ENCODE measurements around the gene CETN3. TPM values are rescaled to one million over a fixed set of nuclear protein-coding genes. Genes with fewer than 3 reads are reported as not detected.

Gene CETN3
- polyA plus RNA-seq (2013, experiment 1 of 2) = 13.4 TPM
- 15.6 TPM for polyA plus RNA-seq (2013, experiment 2 of 2)

GRCh38 chr5:90409318-90410177 is at the start of gene CETN3:
Gene CETN3 (minus strand): TSS chr5:90409756. CDS start chr5:90409661, 95 bp downstream.
- Histone ChIP-seq H3K9ac (ENCODE audit: low read length) (peak within 1 kb of the TSS; percentile 99), H2AK5ac (ENCODE audit: low read length, severe bottlenecking) (no peak within 1 kb of the TSS), H3K4me3 (ENCODE audit: insufficient read depth in 1 of 2, low read depth in 1 of 2, low read length in 2 of 2) (peak within 1 kb of the TSS; percentile 85 to 98), H3K4me1 (ENCODE audit: control insufficient read depth, insufficient read depth, low read depth, low read length) (no peaks in the 10 kb centered on the region), H2BK15ac (ENCODE audit: low read depth, poor library complexity, severe bottlenecking) (no peak within 1 kb of the TSS), H2BK12ac (ENCODE audit: low read length in 2 of 2) (peak within 1 kb of the TSS in 1 of 2 experiments; percentile 71), H4K91ac (ENCODE audit: low read length) (peak within 1 kb of the TSS; percentile 92), H3K27ac (ENCODE audit: low read length, poor library complexity, severe bottlenecking) (peak within 1 kb of the TSS; percentile 99), H2BK120ac (ENCODE audit: low read depth, low read length) (no peak within 1 kb of the TSS), H3K18ac (ENCODE audit: low read depth in 1 of 2, low read length in 2 of 2) (peak within 1 kb of the TSS; percentile 97 to 100), H2AFZ (ENCODE audit: low read depth, low read length) (peak within 1 kb of the TSS; percentile 85), H3K14ac (ENCODE audit: low read length in 2 of 2) (peak within 1 kb of the TSS in 1 of 2 experiments; percentile 97), H3K9me3 (ENCODE audit: control insufficient read depth, low read length) (no peaks in the 10 kb centered on the region), H3K79me1 (replicated peaks; ENCODE audit: low read length, poor library complexity, severe bottlenecking) (peaks cover 2% of the 10 kb centered on the region), H3K4me2 (ENCODE audit: low read length, poor library complexity, severe bottlenecking) (peak within 1 kb of the TSS; percentile 92), H3K27me3 (ENCODE audit: control insufficient read depth in 1 of 2, insufficient read depth in 1 of 2, low read length in 2 of 2) (no peaks in the 10 kb centered on the region), H3K36me3 (ENCODE audit: control insufficient read depth in 1 of 2, insufficient read depth in 2 of 2, low read depth in 1 of 2, low read length in 2 of 2) (peaks cover 0 to 15% of the 10 kb centered on the region in 2 experiments), H3K23ac (ENCODE audit: low read length in 2 of 2) (peak within 1 kb of the TSS in 1 of 2 experiments; percentile 96), H2BK5ac (ENCODE audit: low read depth, low read length, poor library complexity, severe bottlenecking) (peak within 1 kb of the TSS; percentile 91), H3K4ac (ENCODE audit: low read depth in 1 of 2, low read length in 2 of 2) (peak within 1 kb of the TSS; percentile 75 to 98), H4K8ac (ENCODE audit: low read length) (peak within 1 kb of the TSS; percentile 97)
- peak; percentile 97 for DNase-seq
- under 1% methylated on average over 42 of the region's 51 CpGs for WGBS

GRCh38 chr5:90446961-90447360 is 37.4 kb upstream of the CETN3 start:
- no peak overlapping the region for H2BK5ac ChIP-seq (ENCODE audit: low read depth, low read length, poor library complexity, severe bottlenecking)
- H4K91ac ChIP-seq (ENCODE audit: low read length) = no peak overlapping the region
- no peak overlapping the region for H2BK12ac ChIP-seq (ENCODE audit: low read length in 2 of 2)
- H3K23ac ChIP-seq (ENCODE audit: low read length in 2 of 2) = no peak overlapping the region
- no peak overlapping the region for H2BK15ac ChIP-seq (ENCODE audit: low read depth, poor library complexity, severe bottlenecking)
- no peaks in the 10 kb centered on the region for H3K27me3 ChIP-seq (ENCODE audit: control insufficient read depth in 1 of 2, insufficient read depth in 1 of 2, low read length in 2 of 2)
- H2BK120ac ChIP-seq (ENCODE audit: low read depth, low read length) = no peak overlapping the region
- H3K4me3 ChIP-seq (ENCODE audit: insufficient read depth in 1 of 2, low read depth in 1 of 2, low read length in 2 of 2) = no peak overlapping the region
- H3K4ac ChIP-seq (ENCODE audit: low read depth in 1 of 2, low read length in 2 of 2) = no peak overlapping the region
- no peak overlapping the region for H3K9ac ChIP-seq (ENCODE audit: low read length)
- no peak overlapping the region for H2AK5ac ChIP-seq (ENCODE audit: low read length, severe bottlenecking)
- H3K9me3 ChIP-seq (ENCODE audit: control insufficient read depth, low read length) = no peaks in the 10 kb centered on the region
- no peak for DNase-seq
- H3K14ac ChIP-seq (ENCODE audit: low read length in 2 of 2) = no peak overlapping the region
- no peaks in the 10 kb centered on the region for H3K79me1 ChIP-seq (replicated peaks; ENCODE audit: low read length, poor library complexity, severe bottlenecking)
- no peaks in the 10 kb centered on the region for H3K4me1 ChIP-seq (ENCODE audit: control insufficient read depth, insufficient read depth, low read depth, low read length)
- H4K8ac ChIP-seq (ENCODE audit: low read length) = no peak overlapping the region
- H3K4me2 ChIP-seq (ENCODE audit: low read length, poor library complexity, severe bottlenecking) = no peak overlapping the region
- H3K18ac ChIP-seq (ENCODE audit: low read depth in 1 of 2, low read length in 2 of 2) = no peak overlapping the region
- H2AFZ ChIP-seq (ENCODE audit: low read depth, low read length) = no peak overlapping the region
- H3K36me3 ChIP-seq (ENCODE audit: control insufficient read depth in 1 of 2, insufficient read depth in 2 of 2, low read depth in 1 of 2, low read length in 2 of 2) = no peaks in the 10 kb centered on the region
- H3K27ac ChIP-seq (ENCODE audit: low read length, poor library complexity, severe bottlenecking) = no peak overlapping the region

GRCh38 chr5:90440644-90441043 is 31.1 kb upstream of the CETN3 start:
- H3K4me3 ChIP-seq (ENCODE audit: insufficient read depth in 1 of 2, low read depth in 1 of 2, low read length in 2 of 2) = no peak overlapping the region
- no peak overlapping the region for H2AK5ac ChIP-seq (ENCODE audit: low read length, severe bottlenecking)
- WGBS = no CpG with 5 or more reads among the region's 2 CpGs
- H2BK12ac ChIP-seq (ENCODE audit: low read length in 2 of 2) = no peak overlapping the region
- H2BK120ac ChIP-seq (ENCODE audit: low read depth, low read length) = no peak overlapping the region
- H2BK5ac ChIP-seq (ENCODE audit: low read depth, low read length, poor library complexity, severe bottlenecking) = no peak overlapping the region
- no peak overlapping the region for H3K14ac ChIP-seq (ENCODE audit: low read length in 2 of 2)
- no peaks in the 10 kb centered on the region for H3K9me3 ChIP-seq (ENCODE audit: control insufficient read depth, low read length)
- no peaks in the 10 kb centered on the region for H3K79me1 ChIP-seq (replicated peaks; ENCODE audit: low read length, poor library complexity, severe bottlenecking)
- H4K8ac ChIP-seq (ENCODE audit: low read length) = no peak overlapping the region
- H3K4me2 ChIP-seq (ENCODE audit: low read length, poor library complexity, severe bottlenecking) = no peak overlapping the region
- no peak overlapping the region for H3K23ac ChIP-seq (ENCODE audit: low read length in 2 of 2)
- no peak overlapping the region for H3K4ac ChIP-seq (ENCODE audit: low read depth in 1 of 2, low read length in 2 of 2)
- no peak overlapping the region for H3K18ac ChIP-seq (ENCODE audit: low read depth in 1 of 2, low read length in 2 of 2)
- H3K27ac ChIP-seq (ENCODE audit: low read length, poor library complexity, severe bottlenecking) = no peak overlapping the region
- no peak overlapping the region for H2AFZ ChIP-seq (ENCODE audit: low read depth, low read length)
- H3K36me3 ChIP-seq (ENCODE audit: control insufficient read depth in 1 of 2, insufficient read depth in 2 of 2, low read depth in 1 of 2, low read length in 2 of 2) = no peaks in the 10 kb centered on the region
- peaks cover 0 to 9% of the 10 kb centered on the region in 2 experiments for H3K27me3 ChIP-seq (ENCODE audit: control insufficient read depth in 1 of 2, insufficient read depth in 1 of 2, low read length in 2 of 2)
- H2BK15ac ChIP-seq (ENCODE audit: low read depth, poor library complexity, severe bottlenecking) = no peak overlapping the region
- no peaks in the 10 kb centered on the region for H3K4me1 ChIP-seq (ENCODE audit: control insufficient read depth, insufficient read depth, low read depth, low read length)
- peak overlapping the region; percentile 91 for H3K9ac ChIP-seq (ENCODE audit: low read length)
- no peak for DNase-seq
- H4K91ac ChIP-seq (ENCODE audit: low read length) = no peak overlapping the region

GRCh38 chr5:90438100-90438499 is 28.5 kb upstream of the CETN3 start:
- DNase-seq = no peak
- H2BK15ac ChIP-seq (ENCODE audit: low read depth, poor library complexity, severe bottlenecking) = no peak overlapping the region
- H3K4me2 ChIP-seq (ENCODE audit: low read length, poor library complexity, severe bottlenecking) = no peak overlapping the region
- H3K14ac ChIP-seq (ENCODE audit: low read length in 2 of 2) = no peak overlapping the region
- no peak overlapping the region for H2BK120ac ChIP-seq (ENCODE audit: low read depth, low read length)
- no peak overlapping the region for H2AK5ac ChIP-seq (ENCODE audit: low read length, severe bottlenecking)
- H3K23ac ChIP-seq (ENCODE audit: low read length in 2 of 2) = no peak overlapping the region
- H3K36me3 ChIP-seq (ENCODE audit: control insufficient read depth in 1 of 2, insufficient read depth in 2 of 2, low read depth in 1 of 2, low read length in 2 of 2) = no peaks in the 10 kb centered on the region
- no peaks in the 10 kb centered on the region for H3K79me1 ChIP-seq (replicated peaks; ENCODE audit: low read length, poor library complexity, severe bottlenecking)
- H3K9ac ChIP-seq (ENCODE audit: low read length) = no peak overlapping the region
- H3K4me3 ChIP-seq (ENCODE audit: insufficient read depth in 1 of 2, low read depth in 1 of 2, low read length in 2 of 2) = no peak overlapping the region
- no peaks in the 10 kb centered on the region for H3K4me1 ChIP-seq (ENCODE audit: control insufficient read depth, insufficient read depth, low read depth, low read length)
- peaks cover 0 to 9% of the 10 kb centered on the region in 2 experiments for H3K27me3 ChIP-seq (ENCODE audit: control insufficient read depth in 1 of 2, insufficient read depth in 1 of 2, low read length in 2 of 2)
- no peak overlapping the region for H3K18ac ChIP-seq (ENCODE audit: low read depth in 1 of 2, low read length in 2 of 2)
- no peak overlapping the region for H4K91ac ChIP-seq (ENCODE audit: low read length)
- no peak overlapping the region for H2AFZ ChIP-seq (ENCODE audit: low read depth, low read length)
- no peak overlapping the region for H4K8ac ChIP-seq (ENCODE audit: low read length)
- no peaks in the 10 kb centered on the region for H3K9me3 ChIP-seq (ENCODE audit: control insufficient read depth, low read length)
- H2BK12ac ChIP-seq (ENCODE audit: low read length in 2 of 2) = no peak overlapping the region
- no peak overlapping the region for H3K27ac ChIP-seq (ENCODE audit: low read length, poor library complexity, severe bottlenecking)
- no CpG with 5 or more reads among the region's 1 CpG for WGBS
- H3K4ac ChIP-seq (ENCODE audit: low read depth in 1 of 2, low read length in 2 of 2) = no peak overlapping the region
- H2BK5ac ChIP-seq (ENCODE audit: low read depth, low read length, poor library complexity, severe bottlenecking) = no peak overlapping the region
